Activated CD4-positive, alpha-beta T cell treated with anti-CD3 and anti-CD28 coated beads for 1 hour (primary cell): ENCODE results near the gene HAPLN3.

Source experiments
- DNase-seq: peaks from one replicate; pipeline ENCODE4 v3.0.0-alpha.2; 2020

Gene HAPLN3

DNA sequence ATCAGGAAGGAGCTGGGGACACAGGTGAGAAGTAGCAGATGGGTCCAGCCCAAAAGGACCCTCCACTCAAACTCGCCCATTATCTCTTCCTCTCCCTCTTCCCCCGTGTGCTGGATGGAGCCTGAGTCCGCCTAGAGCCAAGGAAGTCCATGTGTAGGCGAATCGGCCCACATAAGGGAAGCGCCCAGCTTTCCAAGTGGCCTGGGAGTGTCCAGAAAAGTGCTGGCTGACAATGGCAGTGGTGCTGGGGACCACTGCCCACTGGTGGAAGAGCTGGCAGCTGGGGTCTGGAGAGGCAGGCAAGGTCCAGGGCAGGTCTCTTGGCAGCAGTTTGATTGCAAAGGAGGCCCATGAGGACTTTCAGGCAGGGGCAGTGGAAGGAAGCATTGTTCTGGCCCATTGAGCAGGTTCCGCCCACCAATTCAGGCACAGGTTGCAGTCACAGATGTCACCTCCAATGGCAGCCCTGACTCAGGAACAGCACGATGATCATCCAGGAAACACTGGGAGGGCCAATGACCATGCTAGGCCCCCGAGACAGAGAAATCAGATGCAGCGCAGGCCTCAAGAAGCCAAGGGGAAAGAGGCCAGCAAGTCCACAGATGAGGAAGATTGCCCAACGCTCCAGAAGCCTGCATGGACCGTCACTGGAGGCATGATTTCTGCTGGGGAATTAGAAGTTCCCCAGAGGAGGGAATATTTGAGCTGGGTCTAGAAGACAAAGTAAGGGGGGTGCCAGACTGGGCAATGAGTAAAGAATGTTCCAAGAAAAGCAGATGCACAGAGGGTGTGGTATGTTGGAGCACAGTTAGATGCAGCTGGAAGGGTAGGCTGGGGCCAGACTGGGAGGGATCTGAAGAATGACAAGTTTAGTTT, 14.8 kb upstream of the HAPLN3 start:
- DNase-seq = no peak

DNA sequence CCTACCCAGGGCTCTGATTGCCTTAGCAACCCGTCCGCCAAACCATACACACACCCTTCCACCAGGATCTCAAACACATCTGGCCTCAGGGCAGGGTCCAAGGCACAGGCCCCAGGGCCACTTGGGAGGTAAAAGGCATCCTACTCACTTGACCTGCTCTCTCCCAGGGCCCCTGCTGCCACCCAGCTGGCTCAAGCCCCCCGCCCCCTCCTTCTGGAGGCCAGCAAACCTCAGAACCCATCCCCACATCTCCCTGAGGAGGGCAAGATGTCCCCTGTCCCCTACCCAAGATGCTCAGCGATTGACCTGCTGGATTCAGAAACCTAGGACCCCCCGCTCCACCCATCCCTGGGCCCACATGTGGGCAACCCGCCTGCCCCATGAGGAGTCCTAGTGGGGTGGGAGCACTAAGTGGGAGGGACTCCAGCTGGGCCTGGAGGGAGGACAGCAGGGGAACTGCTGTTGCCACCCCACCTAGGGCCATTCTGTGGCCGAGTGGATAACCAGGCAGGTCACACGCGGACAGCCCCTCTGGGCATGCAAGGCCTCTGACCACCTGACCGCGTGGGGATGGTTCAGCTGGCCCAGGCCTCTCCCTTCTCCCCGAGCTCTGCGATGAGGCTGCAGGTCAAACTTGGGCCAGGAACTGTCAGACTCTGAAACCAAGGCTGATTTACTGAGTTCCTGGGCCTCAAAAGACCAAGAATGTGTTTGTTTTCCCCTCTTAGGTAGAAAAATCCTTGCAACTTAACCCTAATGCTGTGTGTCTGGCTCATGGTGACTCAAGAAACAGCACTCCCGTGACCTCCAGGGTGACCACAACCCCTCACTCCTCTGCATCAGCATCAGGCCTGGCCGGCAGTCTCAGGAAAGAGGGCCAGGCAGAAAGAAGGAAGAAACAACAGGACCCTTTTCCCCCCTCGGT, 13.6 kb upstream of the HAPLN3 start:
- DNase-seq = no peak

DNA sequence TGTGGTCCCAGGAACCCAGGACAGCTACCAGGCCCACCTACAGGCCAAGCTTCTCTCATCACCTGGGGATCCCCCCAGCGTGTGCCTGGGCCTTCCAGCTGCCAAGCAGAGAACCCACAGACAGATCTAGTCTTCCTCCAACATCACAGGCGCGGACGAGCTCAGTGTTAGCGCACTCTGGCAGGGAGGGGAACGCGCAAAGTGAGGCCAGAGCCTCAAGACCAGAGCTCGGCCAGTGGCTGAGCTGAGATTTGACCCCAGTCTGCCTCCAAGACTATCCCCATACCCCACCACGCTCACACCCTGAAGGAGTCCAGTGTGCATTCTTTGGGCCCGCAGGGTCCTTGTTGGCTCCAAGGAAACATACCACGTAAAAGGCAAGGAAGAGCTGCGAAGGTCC, 12.8 kb upstream of the HAPLN3 start:
- DNase-seq = no peak

GRCh38 chr15:88907111-88907510, 11.8 kb upstream of the HAPLN3 start:
- no peak for DNase-seq

- DNase-seq = no peak
Observed at GRCh38 chr15:88906551-88906950, 11.2 kb upstream of the HAPLN3 start.

DNA sequence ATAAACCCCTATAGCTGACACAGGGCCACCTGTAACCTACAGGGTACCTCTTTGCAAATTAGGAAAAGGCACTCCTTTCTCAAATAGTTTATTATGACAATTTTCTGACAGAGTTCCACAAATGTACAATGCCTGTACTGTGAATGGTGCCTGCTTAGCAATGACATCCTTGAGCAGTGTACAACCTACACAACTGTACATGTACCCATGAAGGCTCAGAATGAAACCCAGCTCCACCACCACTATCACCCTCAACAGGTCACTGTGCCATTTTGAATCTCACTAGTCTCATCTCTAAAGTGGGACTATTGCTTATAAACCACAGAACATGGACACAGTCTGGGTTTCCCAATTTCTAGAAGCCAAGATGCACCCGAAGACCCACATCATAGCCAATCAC, 10.8 kb upstream of the HAPLN3 start:
- DNase-seq = no peak

DNA sequence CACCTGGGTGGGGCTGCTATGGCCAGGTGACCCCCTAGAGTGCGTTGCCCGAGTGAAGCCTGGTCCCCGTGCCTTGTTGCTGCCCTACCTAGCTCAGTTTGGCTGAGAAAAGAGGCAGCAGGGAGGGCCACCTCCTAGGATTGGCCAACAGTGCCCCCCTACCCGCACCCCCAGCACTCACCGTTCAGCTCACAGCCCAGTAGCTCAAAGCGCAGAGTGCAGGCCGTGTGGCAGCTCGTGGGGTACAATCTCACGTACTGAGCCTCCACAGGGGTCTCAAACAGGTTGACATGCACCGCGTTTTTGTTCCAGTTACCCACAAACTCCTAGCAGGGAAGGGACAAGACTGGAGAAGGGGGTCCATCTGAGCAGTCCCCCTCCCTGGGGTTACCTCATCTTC, 10.2 kb upstream of the HAPLN3 start:
- no peak for DNase-seq

DNA sequence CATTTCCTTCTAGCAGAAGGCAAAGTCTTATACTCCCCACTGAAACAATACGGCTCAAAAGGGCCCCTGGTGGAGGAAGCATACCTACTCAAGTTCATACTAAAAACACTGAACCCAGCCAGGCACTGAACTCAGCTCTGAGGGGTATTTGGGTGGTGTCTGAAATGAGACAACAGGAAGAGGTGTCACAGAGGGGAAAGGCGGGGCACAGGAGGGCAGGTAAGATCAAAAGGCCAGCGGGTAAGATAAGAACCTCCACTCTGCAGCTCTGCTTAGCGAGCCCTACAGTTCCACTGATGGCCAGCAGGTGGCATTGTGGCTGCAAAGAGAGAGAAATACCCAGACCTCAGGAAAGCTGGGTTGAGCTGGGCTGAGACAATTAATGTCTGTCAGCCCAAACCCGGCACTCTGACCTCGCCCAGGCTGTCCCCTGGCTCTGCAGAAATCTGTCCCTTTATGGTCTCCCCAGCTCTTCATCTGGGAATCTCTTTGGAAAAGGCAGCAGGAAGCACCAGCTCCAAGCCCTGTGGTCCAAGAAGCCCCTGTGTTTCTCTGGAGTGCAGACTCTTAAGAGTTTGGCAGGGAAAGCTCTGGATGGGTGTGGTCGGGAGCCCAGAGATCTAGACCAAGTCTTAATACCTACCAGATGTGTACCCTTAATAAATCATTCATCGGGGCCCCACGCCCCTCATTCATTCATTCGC, 9.4 kb upstream of the HAPLN3 start:
- DNase-seq = peak; percentile 90

- no peak for DNase-seq
Observed at GRCh38 chr15:88904257-88904623, 8.9 kb upstream of the HAPLN3 start.

DNA sequence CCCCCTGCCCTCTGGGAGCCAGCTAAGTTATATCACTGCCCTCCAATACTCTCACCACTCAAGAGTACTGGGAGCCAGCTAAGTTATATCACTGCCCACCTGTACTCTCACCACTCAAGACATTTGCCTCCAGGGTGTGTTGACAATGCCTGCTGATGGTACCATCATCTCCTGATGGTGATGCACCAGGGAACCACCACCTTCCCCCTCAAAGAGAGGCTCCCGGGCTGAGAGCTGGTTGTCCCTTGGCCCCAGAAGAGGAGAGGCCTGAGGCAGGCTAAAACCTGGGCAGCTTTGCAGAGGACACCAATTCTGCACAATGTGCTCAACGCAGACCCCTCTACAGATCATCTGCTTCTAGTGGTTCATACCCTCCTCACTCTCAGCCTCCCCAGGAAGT, 7.5 kb upstream of the HAPLN3 start:
- no peak for DNase-seq

DNA sequence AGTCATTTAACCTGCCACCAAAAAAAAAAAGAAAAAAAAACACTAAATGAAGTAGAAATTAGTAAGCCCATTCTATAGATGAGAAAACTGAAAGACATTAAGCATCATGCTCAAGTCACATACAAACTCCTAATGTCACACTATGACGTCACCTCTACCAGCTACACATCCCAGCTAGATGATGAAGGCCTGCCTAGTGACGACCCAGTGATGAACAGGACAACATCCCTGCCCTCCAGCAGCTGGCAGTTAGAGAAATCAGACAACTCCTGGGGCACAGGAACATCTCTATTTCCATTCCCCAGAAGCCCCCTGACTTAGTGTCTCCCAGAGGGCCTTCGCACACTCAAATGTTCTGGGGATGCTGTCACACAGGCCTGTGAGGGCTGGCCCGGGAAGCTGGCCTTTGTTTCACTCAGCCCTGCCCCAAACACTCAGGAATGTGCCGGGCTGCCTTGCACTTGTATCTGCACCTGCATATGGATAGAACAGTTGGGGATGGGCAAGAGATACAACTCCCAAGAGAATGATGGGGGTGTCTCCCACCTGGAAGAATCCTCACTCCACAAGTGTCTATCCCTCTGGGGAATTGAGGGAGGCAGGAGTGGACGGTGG, 7.0 kb upstream of the HAPLN3 start:
- no peak for DNase-seq

- no peak for DNase-seq
Observed at GRCh38 chr15:88901508-88902220, 6.3 kb upstream of the HAPLN3 start.

DNA sequence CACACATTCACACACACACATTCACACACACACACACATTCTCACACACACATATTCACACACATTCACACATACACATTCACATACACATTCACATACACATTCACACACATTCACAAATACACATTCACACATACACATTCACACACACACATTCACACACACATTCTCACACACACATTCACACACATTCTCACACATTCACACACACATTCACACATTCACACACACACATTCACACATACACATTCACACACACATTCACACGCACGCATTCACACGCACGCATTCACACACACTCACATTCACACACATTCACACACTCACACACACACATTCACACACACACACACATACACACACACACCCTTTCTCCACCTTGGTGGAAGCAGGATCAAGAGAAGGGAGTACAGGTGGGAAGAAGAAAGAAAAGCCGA, 5.7 kb upstream of the HAPLN3 start:
- no peak for DNase-seq

DNA sequence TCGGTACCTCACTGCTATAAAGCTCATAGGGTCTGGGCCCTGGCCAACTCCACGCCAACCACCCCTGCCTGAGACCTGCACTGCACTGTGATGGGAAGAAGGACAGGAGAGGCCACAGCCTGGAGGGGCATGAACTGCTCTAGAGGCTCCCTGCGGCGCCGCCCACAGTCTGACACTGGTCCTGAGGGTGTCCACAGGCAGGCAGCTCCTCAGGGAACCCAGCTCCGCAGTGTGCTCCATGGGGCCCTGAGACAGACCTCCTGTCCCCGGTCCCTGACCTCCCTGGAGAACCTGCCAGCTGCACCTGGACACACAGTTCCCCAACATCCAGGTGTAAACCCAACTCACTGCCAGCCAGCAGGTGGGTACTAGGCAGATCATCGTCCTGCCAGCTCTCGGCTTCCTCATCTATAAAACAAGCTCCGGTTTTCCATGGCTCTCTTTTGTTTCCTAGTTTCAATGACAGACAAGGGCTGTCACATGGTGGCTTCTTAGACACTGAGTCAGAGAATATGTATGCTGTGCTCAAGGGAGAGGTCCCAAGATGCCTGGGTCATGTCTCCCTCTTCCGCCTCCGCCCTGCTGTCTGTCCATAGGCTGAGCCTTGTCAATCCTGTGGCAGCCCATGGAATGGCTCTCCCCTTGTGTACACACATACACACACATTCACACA, 5.1 kb upstream of the HAPLN3 start:
- no peak for DNase-seq

DNA sequence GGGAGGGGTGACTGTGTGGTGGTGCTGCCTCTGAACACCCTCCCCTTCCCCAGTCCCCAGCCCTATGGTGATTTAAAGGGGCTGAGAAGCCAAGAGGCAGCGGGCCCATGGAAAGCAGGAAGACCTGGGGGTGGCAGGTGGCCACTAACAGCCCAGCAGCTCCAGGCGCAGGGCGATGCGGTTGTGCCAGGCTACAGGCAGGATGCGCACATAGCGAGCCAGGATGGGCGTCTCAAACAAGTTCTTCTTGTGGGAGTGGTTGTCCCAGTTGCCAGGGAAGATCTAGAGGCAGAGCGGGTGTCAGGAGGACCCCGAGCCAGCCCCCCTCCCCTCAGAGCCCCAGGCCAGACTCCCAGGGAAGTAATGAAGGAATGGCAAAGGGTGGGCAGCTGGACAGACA, 3.9 kb upstream of the HAPLN3 start:
- DNase-seq = no peak

DNA sequence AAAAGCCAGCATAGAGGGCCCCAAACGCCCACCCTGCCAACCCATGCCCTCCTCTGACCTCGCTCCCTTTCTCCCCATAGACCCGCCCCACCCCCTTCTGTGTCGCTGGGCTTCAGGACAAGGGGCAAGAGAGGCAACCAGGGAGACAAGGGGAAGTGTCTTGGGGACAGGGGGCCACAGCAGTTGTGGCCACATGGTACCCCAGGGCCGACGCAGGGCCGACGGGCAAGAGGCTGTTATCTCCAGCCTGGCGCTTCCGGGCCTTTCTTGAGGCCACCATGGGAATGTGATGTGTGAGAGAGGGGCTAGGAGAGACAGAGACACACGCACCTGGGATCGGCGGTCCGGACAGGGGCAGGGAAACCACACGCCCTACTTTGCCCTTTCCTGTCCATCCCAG, 3.4 kb upstream of the HAPLN3 start:
- no peak for DNase-seq

GRCh38 chr15:88897456-88898194, 2.3 kb upstream of the HAPLN3 start:
- DNase-seq = peak; percentile 78

- DNase-seq = no peak
Observed at GRCh38 chr15:88897142-88897455, 1.8 kb upstream of the HAPLN3 start.

GRCh38 chr15:88896333-88897033, 1.1 kb upstream of the HAPLN3 start:
- DNase-seq = no peak

DNA sequence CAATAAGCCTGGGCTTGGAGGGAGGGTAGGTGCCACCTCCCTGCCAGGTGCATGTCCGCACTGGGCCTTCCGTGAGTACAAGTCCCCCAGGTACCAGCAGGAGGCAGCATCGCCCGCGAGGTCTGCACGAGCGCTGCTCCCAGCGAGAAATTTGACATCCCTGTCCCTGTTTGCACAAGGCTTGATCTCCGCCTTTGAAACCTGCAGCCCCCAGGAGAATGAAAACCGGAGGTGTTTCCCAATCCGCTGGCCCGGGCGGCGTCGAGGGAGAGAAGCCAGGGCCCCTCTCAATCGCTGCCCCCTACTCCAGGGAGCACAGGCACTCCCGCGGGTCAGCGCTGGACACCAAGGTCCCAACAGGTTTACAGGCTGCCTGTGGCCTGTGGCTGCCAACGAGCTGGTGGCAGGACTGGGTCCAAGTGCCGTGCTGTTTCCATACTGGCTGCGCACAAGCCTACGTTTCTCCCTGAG, 961 bp downstream of the HAPLN3 start:
- peak; percentile 78 for DNase-seq
